HG03045 (cell line): Measurements from ENCODE around the gene DUSP8.

Source experiments
- ATAC-seq: cut with Tn5 transposase; IDR thresholded peaks from one replicate; pipeline ENCODE4 v1.9.1; 2021; ENCODE audit warnings: mild to moderate bottlenecking, moderate library complexity; ENCODE audit not compliant: unreplicated experiment

Gene DUSP8

GRCh38 chr11:1504581-1505290 is 67.3 kb downstream of the DUSP8 start:
- no peak for ATAC-seq

DNA sequence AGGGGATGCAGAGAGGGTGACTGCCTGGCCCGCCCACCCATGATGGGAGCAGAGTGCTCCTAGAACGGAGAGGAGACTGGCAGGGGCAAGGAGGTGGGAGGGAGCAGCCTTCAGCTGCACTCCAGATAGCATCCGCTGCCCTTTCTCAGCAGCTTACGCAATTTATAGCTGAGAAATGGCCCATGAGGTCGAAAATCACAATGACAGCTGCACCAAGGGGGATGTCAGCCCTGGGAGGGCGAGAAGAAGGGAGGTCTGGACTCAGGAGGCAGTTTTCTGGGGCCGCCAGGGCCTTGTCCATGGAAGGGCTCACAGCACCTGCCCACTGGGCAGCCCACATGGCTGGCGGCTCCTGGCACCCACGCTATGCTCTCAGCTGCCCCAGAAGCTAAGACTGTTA is 67.9 kb downstream of the DUSP8 start:
- no peak for ATAC-seq
